Measurements from ENCODE around the gene SCAND1.

SCAND1 gene

DNA sequence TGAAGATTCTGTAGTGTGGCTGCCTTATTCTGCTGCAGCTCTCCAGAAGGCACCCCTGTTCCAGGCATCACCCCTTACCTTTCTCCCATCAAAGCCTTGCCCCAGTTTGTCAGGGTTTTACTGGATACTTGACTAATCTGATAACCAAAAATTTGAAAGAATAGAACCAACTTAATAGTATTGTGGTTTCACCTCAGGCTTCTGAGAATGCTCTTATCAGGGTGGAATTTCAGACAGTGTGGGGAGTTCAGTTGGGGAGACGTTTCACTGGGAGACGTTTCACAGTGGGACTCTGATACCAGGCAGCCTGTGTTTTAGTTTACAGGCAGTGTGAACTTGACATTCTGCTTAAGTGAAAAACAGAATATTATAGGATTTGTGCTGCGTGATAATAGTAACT, 50.5 kb downstream of the SCAND1 start:
- no peak for DNase-seq
